Type B pancreatic cell (in vitro differentiated cells): ENCODE data around the gene DZIP1. TPM values are rescaled to one million over a fixed set of nuclear protein-coding genes. Genes with fewer than 3 reads are reported as not detected.

ENCODE experiments used
- DNase-seq: peaks from one replicate; pipeline ENCODE4 v3.0.0; 2021; ENCODE audit warnings: mixed read lengths; ENCODE audit not compliant: unreplicated experiment; ENCODE audit errors: extremely low spot score
- H3K27ac Mint-ChIP-seq: 2 replicates; pipeline ENCODE4 v1.8.0; 2021; ENCODE audit warnings: mild to moderate bottlenecking, mixed read lengths
- H3K27me3 Mint-ChIP-seq: 2 replicates; pipeline ENCODE4 v1.8.0; 2021; ENCODE audit warnings: mixed read lengths
- H3K36me3 Mint-ChIP-seq: 2 replicates; pipeline ENCODE4 v1.8.0; 2021; ENCODE audit warnings: mixed read lengths
- H3K4me1 Mint-ChIP-seq: one replicate; pipeline ENCODE4 v1.8.0; 2021; ENCODE audit warnings: mixed read lengths; ENCODE audit not compliant: unreplicated experiment
- H3K4me3 Mint-ChIP-seq: 2 replicates; pipeline ENCODE4 v1.8.0; 2021; ENCODE audit warnings: mild to moderate bottlenecking, mixed read lengths
- H3K9me3 Mint-ChIP-seq: 2 replicates; pipeline ENCODE4 v1.8.0; 2021; ENCODE audit warnings: mixed read lengths
- total RNA-seq: library from RNA; stranded (reverse); gene quantifications from 2 replicates; pipeline ENCODE4 v1.2.1, GENCODE V29; 2021; ENCODE audit warnings: low replicate concordance
- TF ChIP-seq, protein P1 (sequence below): fragments of 200-600 bp; sonication (generic); conservative IDR thresholded peaks from 2 replicates; pipeline ENCODE4 v1.5.0; 2021; ENCODE audit warnings: antibody characterized with exemption, mild to moderate bottlenecking

DZIP1 gene
- total RNA-seq, 1 donor from 2014 or later, result 51.3 TPM

DNA sequence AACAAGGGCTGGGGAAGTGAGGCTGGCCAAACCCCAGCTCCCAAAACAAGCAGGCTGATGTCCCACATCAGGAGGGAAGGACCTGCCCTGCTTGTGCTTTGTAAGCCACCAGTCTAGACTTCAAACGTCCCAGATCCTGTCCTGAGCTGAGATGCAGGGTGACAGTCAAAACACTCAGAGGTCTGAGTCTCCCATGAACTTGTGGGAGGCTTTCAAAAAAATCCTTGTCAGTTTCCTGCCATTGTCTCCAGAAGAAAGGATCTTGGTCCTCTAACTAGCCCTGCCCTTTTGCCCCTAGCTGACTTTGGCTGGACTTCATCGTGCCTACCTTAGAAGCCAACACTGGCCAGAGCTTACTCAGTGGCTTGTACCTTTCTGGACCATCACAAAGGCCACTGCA is 43.3 kb downstream of the DZIP1 start:
- Mint-ChIP-seq H3K27ac (no peak overlapping the region), H3K27me3 (no peaks in the 10 kb centered on the region), H3K4me3 (no peak overlapping the region), H3K4me1 (no peaks in the 10 kb centered on the region), H3K36me3 (peaks cover 24% of the 10 kb centered on the region), H3K9me3 (no peaks in the 10 kb centered on the region)
- no peak for DNase-seq
- TF ChIP-seq, protein P1, sequence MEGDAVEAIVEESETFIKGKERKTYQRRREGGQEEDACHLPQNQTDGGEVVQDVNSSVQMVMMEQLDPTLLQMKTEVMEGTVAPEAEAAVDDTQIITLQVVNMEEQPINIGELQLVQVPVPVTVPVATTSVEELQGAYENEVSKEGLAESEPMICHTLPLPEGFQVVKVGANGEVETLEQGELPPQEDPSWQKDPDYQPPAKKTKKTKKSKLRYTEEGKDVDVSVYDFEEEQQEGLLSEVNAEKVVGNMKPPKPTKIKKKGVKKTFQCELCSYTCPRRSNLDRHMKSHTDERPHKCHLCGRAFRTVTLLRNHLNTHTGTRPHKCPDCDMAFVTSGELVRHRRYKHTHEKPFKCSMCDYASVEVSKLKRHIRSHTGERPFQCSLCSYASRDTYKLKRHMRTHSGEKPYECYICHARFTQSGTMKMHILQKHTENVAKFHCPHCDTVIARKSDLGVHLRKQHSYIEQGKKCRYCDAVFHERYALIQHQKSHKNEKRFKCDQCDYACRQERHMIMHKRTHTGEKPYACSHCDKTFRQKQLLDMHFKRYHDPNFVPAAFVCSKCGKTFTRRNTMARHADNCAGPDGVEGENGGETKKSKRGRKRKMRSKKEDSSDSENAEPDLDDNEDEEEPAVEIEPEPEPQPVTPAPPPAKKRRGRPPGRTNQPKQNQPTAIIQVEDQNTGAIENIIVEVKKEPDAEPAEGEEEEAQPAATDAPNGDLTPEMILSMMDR, result no peak

DNA sequence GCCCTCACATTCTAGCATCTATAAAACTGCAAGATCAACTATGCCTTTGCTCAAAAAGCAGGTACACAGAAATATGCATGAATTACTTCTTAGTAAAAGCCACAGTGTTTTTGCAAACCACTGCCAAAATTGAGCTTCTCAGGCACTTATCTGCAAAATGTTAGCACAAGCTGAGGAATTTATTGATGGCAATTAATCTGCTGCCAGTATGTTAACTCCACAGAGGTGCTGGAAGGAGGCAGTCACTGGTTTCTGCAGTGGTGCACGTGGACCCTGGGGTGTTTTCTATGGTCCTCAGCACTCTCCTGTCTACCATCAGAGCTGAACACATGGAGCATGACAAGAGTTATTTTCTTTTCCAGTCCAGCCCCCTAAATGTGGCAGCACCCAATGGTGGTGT is 47.8 kb downstream of the DZIP1 start:
- Mint-ChIP-seq H3K4me3 (no peak overlapping the region), H3K27me3 (no peaks in the 10 kb centered on the region), H3K9me3 (no peaks in the 10 kb centered on the region), H3K4me1 (no peaks in the 10 kb centered on the region), H3K27ac (no peak overlapping the region), H3K36me3 (peaks cover 15% of the 10 kb centered on the region)
- TF ChIP-seq, protein P1, result no peak
- DNase-seq, result no peak

DNA sequence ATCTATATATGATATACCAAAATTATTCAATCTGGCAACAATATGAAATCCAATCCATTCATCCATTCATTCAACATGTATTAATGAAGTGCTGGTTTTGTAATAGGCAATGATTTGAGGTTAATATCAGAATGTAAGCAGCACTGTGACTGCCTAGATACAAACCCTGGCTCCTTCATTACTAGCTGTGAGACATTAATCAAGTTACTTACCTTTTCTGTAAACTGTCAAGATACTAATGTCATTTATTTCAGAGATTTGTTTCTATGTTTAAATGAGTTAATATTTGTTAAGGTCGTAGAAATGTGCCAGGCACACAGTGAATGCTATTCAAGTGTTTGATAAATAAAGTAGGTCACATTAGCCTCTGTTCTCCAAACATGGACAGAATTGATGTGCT is 51.0 kb downstream of the DZIP1 start:
- Mint-ChIP-seq H3K4me3 (no peak overlapping the region), H3K36me3 (peaks cover 19% of the 10 kb centered on the region), H3K27ac (no peak overlapping the region), H3K4me1 (no peaks in the 10 kb centered on the region), H3K9me3 (no peaks in the 10 kb centered on the region), H3K27me3 (no peaks in the 10 kb centered on the region)
- DNase-seq, result no peak
- TF ChIP-seq, protein P1, result no peak

DNA sequence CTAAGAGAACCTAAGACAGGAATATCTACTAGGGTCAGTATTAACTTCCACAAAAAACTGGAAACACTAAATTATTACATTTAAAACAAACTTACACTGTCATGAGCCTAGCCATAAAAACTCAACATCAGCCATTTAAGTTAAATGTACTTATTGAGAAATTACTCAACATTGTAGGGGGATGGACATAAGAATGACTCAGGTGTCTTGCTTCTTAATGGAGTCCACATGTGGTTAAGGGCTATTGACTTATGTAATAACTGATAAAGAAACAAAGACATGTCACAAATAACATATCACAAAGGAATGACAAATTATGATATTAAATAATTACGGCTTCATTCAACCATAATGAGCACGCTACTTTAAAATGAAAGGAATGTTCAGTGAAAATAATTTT is 55.8 kb downstream of the DZIP1 start:
- no peaks in the 10 kb centered on the region for H3K4me1 Mint-ChIP-seq
- no peak overlapping the region for H3K27ac Mint-ChIP-seq
- no peak for DNase-seq
- no peak overlapping the region for H3K4me3 Mint-ChIP-seq
- TF ChIP-seq, protein P1, result no peak
- peaks cover 27% of the 10 kb centered on the region for H3K36me3 Mint-ChIP-seq
- no peaks in the 10 kb centered on the region for H3K9me3 Mint-ChIP-seq
- no peaks in the 10 kb centered on the region for H3K27me3 Mint-ChIP-seq

DNA sequence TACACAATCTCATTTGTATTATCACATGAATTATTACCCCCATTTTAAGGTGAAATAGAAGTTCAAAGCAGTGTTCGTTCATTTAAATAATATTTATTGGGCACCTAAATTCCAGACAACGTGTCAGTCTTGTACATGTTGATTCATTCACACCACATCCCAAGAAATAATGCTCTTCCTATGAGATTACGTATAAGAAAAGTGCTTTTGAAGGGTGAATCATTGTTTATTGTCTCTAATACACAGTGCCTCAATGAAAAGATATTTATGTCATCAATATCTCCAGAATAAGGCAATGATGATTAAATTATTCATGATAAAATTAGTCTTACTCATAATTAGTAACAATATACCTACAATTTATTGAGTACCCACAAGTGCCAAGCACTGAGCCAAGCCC is 56.4 kb downstream of the DZIP1 start:
- Mint-ChIP-seq H3K27me3 (no peaks in the 10 kb centered on the region), H3K9me3 (no peaks in the 10 kb centered on the region), H3K36me3 (peaks cover 27% of the 10 kb centered on the region), H3K4me3 (no peak overlapping the region), H3K4me1 (no peaks in the 10 kb centered on the region), H3K27ac (no peak overlapping the region)
- no peak for DNase-seq
- TF ChIP-seq, protein P1, result no peak

DNA sequence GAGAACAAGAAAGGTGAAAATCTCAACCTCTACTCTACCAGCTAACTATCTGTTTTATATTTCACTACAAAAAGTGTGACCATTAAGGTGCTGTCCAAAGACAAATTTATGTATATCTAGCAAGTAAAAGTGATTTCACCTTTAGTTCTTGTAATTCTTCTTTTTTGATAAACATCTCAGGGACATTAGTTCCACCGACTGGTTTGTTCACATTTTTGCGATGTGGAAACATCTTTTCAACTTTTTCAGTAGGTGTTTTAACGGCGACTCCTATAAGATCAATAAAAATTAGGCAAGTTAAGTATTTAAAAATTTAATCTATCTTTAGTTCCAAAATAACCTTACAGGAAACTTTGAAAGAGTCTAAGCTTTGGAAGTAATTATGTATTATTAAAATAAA is 58.6 kb downstream of the DZIP1 start:
- no peak for DNase-seq
- Mint-ChIP-seq H3K9me3 (no peaks in the 10 kb centered on the region), H3K27ac (no peak overlapping the region), H3K27me3 (no peaks in the 10 kb centered on the region), H3K4me3 (no peak overlapping the region), H3K36me3 (peaks cover 34% of the 10 kb centered on the region), H3K4me1 (no peaks in the 10 kb centered on the region)
- TF ChIP-seq, protein P1, result no peak
